ENCODE data around the gene CYP17A1. TPM values are rescaled to one million over a fixed set of nuclear protein-coding genes. Genes with fewer than 3 reads are reported as not detected.

The CYP17A1 gene
- total RNA-seq, 1 experiment from 2014 or later: 2.1 TPM

DNA sequence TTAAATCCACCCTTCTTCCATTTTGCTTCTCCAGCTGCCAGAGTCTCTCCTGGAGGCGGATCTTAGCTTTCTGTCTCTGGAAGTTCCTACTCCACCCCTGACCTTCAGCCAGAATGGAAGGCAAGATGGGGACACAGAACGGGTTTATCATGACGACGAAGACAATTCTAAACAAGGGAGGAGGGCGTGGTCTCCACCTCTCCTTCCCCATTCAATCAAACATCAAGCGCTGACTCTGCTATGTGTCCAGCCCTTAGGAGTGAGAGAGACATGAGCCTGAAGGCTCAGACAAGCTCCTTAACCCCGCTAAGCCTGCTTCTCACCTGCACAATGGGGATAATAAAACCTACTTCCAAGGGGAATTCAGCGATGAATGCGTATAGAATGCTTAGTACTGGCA lies 3.1 kb downstream of the CYP17A1 start:
- BruUV-seq (replicated peaks): no TSS peak
- no peaks in the 10 kb centered on the region for H3K27me3 ChIP-seq (ENCODE audit: control insufficient read depth, insufficient read depth, low read length)
- H3K4me3 ChIP-seq (ENCODE audit: low read depth in 2 of 2, low read length in 2 of 2): no peak overlapping the region
- ChIA-PET CTCF (interaction anchor here (1.2 kb wide), 1 partner anchor 69 kb away, joined by 4 read pairs; no protein-coding TSS in a partner anchor), POLR2A (no interaction called here)
- intact Hi-C loops (cut with micrococcal nuclease; ENCODE audit: unreplicated experiment): loop anchor here (5.0 to 10.0 kb wide), 2 partner anchors 107 to 231 kb away; no protein-coding TSS in a partner anchor
- H3K36me3 ChIP-seq (ENCODE audit: control insufficient read depth, insufficient read depth, low read length): no peaks in the 10 kb centered on the region
- TF ChIP-seq TCF7L2 (IDR thresholded peaks at IDR 0.05; ENCODE audit: low read depth, low read length): no peak
- no peak for TF ChIP-seq POLR2AphosphoS5 (IDR thresholded peaks at IDR 0.05; ENCODE audit: low read depth, low read length)
- TF ChIP-seq, protein P1, sequence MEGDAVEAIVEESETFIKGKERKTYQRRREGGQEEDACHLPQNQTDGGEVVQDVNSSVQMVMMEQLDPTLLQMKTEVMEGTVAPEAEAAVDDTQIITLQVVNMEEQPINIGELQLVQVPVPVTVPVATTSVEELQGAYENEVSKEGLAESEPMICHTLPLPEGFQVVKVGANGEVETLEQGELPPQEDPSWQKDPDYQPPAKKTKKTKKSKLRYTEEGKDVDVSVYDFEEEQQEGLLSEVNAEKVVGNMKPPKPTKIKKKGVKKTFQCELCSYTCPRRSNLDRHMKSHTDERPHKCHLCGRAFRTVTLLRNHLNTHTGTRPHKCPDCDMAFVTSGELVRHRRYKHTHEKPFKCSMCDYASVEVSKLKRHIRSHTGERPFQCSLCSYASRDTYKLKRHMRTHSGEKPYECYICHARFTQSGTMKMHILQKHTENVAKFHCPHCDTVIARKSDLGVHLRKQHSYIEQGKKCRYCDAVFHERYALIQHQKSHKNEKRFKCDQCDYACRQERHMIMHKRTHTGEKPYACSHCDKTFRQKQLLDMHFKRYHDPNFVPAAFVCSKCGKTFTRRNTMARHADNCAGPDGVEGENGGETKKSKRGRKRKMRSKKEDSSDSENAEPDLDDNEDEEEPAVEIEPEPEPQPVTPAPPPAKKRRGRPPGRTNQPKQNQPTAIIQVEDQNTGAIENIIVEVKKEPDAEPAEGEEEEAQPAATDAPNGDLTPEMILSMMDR (IDR thresholded peaks at IDR 0.05): no peak
- TF ChIP-seq, protein P2, sequence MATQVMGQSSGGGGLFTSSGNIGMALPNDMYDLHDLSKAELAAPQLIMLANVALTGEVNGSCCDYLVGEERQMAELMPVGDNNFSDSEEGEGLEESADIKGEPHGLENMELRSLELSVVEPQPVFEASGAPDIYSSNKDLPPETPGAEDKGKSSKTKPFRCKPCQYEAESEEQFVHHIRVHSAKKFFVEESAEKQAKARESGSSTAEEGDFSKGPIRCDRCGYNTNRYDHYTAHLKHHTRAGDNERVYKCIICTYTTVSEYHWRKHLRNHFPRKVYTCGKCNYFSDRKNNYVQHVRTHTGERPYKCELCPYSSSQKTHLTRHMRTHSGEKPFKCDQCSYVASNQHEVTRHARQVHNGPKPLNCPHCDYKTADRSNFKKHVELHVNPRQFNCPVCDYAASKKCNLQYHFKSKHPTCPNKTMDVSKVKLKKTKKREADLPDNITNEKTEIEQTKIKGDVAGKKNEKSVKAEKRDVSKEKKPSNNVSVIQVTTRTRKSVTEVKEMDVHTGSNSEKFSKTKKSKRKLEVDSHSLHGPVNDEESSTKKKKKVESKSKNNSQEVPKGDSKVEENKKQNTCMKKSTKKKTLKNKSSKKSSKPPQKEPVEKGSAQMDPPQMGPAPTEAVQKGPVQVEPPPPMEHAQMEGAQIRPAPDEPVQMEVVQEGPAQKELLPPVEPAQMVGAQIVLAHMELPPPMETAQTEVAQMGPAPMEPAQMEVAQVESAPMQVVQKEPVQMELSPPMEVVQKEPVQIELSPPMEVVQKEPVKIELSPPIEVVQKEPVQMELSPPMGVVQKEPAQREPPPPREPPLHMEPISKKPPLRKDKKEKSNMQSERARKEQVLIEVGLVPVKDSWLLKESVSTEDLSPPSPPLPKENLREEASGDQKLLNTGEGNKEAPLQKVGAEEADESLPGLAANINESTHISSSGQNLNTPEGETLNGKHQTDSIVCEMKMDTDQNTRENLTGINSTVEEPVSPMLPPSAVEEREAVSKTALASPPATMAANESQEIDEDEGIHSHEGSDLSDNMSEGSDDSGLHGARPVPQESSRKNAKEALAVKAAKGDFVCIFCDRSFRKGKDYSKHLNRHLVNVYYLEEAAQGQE (IDR thresholded peaks at IDR 0.05; ENCODE audit: insufficient read depth in 1 of 2, low read depth in 2 of 2, low read length in 1 of 2): no peak
- no peak for TF ChIP-seq SIN3A (IDR thresholded peaks at IDR 0.05; ENCODE audit: borderline replicate concordance, insufficient read depth, low read depth, low read length)
- H3K9me3 ChIP-seq (ENCODE audit: control insufficient read depth, insufficient read depth, low read depth, low read length): no peaks in the 10 kb centered on the region
- DNase-seq (ENCODE audit: low read depth, low spot score): no peak
- ATAC-seq: peak; percentile 7; the same call in 1 of the 2 replicates
- in situ Hi-C loops (cut with HindIII; ENCODE audit: low pct_unique_long_range_greater_than_20kb, low sequenced_read_pairs): no loop called here
- peak overlapping the region; percentile 35 for H3K27ac ChIP-seq (ENCODE audit: low read length)
- 0 out of 2 replicates have a peak, but pooled peaks cover 4% of the 10 kb centered on the region for H3K4me1 ChIP-seq (ENCODE audit: control insufficient read depth, insufficient read depth, low read length)

DNA sequence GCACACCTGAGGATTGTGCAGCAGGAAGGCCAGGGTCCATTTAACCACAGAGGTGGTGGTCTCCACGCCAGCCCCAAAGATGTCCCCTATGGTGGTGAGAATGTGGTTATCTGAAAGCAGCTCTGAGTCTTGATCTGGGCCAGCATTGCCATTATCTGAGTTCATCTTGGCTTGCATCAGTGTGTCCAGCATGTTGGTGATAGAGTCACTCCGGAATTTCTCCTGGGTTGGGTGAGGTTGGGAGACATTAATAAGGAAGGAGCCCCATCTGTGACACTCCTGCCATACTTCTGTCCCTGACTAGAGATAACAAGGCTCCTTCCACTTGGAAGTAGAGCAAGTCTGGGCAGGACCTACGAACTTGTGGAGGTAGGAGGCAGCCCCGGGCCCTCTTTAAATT lies 4.2 kb downstream of the CYP17A1 start:
- Histone ChIP-seq H3K36me3 (ENCODE audit: control insufficient read depth, insufficient read depth, low read length) (no peaks in the 10 kb centered on the region), H3K27ac (ENCODE audit: low read length) (no peak overlapping the region), H3K27me3 (ENCODE audit: control insufficient read depth, insufficient read depth, low read length) (no peaks in the 10 kb centered on the region), H3K9me3 (ENCODE audit: control insufficient read depth, insufficient read depth, low read depth, low read length) (no peaks in the 10 kb centered on the region), H3K4me3 (ENCODE audit: low read depth in 2 of 2, low read length in 2 of 2) (no peak overlapping the region), H3K4me1 (ENCODE audit: control insufficient read depth, insufficient read depth, low read length) (0 out of 2 replicates have a peak, but pooled peaks cover 4% of the 10 kb centered on the region)
- no TSS peak for BruUV-seq (replicated peaks)
- in situ Hi-C loops (cut with HindIII; ENCODE audit: low pct_unique_long_range_greater_than_20kb, low sequenced_read_pairs) (no loop called here), intact Hi-C loops (cut with micrococcal nuclease; ENCODE audit: unreplicated experiment) (loop anchor here (5.0 to 10.0 kb wide), 2 partner anchors 106 to 232 kb away; no protein-coding TSS in a partner anchor)
- POLR2A ChIA-PET: no interaction called here
- CTCF ChIA-PET: no interaction called here
- ATAC-seq (no peak), DNase-seq (ENCODE audit: low read depth, low spot score) (no peak)
- TF ChIP-seq TCF7L2 (IDR thresholded peaks at IDR 0.05; ENCODE audit: low read depth, low read length): no peak
- TF ChIP-seq POLR2AphosphoS5 (IDR thresholded peaks at IDR 0.05; ENCODE audit: low read depth, low read length): no peak

DNA sequence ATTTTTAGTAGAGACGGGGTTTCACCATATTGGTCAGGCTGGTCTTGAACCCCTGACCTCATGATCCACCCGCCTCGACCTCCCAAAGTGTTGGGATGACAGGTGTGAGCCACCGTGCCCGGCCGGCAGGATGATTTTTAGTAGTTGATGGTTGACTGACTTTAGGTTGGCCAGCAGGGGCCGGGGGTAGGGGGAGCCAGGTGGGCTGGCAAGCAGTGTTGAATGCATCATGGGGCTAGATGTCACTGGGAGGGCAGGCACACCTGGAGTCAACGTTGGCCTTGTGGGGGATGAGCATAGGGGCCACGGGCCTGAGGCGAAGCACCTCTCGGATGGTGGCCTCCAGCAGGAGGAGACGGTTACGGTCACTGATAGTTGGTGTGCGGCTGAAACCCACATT lies 5.0 kb downstream of the CYP17A1 start:
- BruUV-seq (replicated peaks): no TSS peak
- Histone ChIP-seq H3K9me3 (ENCODE audit: control insufficient read depth, insufficient read depth, low read depth, low read length) (no peaks in the 10 kb centered on the region), H3K27ac (ENCODE audit: low read length) (no peak overlapping the region), H3K36me3 (ENCODE audit: control insufficient read depth, insufficient read depth, low read length) (no peaks in the 10 kb centered on the region), H3K27me3 (ENCODE audit: control insufficient read depth, insufficient read depth, low read length) (no peaks in the 10 kb centered on the region), H3K4me3 (ENCODE audit: low read depth in 2 of 2, low read length in 2 of 2) (no peak overlapping the region), H3K4me1 (ENCODE audit: control insufficient read depth, insufficient read depth, low read length) (0 out of 2 replicates have a peak, but pooled peaks cover 4% of the 10 kb centered on the region)
- POLR2A ChIA-PET: no interaction called here
- intact Hi-C loops (cut with micrococcal nuclease; ENCODE audit: unreplicated experiment): loop anchor here (5.0 to 10.0 kb wide), 2 partner anchors 105 to 233 kb away; no protein-coding TSS in a partner anchor
- no peak for DNase-seq (ENCODE audit: low read depth, low spot score)
- in situ Hi-C loops (cut with HindIII; ENCODE audit: low pct_unique_long_range_greater_than_20kb, low sequenced_read_pairs): no loop called here
- TF ChIP-seq, protein P1 (IDR thresholded peaks at IDR 0.05): no peak
- TF ChIP-seq SIN3A (IDR thresholded peaks at IDR 0.05; ENCODE audit: borderline replicate concordance, insufficient read depth, low read depth, low read length) (no peak), TCF7L2 (IDR thresholded peaks at IDR 0.05; ENCODE audit: low read depth, low read length) (no peak), POLR2AphosphoS5 (IDR thresholded peaks at IDR 0.05; ENCODE audit: low read depth, low read length) (no peak)
- TF ChIP-seq, protein P2 (IDR thresholded peaks at IDR 0.05; ENCODE audit: insufficient read depth in 1 of 2, low read depth in 2 of 2, low read length in 1 of 2): no peak
- CTCF ChIA-PET: interaction anchor here (1.6 kb wide), 1 partner anchor 69 kb away, joined by 5 read pairs; no protein-coding TSS in a partner anchor
- ATAC-seq: no peak
